Thymus (tissue), 11 donors: ENCODE measurements around the gene TLR6. TPM values are rescaled to one million over a fixed set of nuclear protein-coding genes. Genes with fewer than 3 reads are reported as not detected.

Experiments used
- DNase-seq, 9 donors: peaks; one replicate each; pipeline ENCODE4 v3.0.0-alpha.2; 2013; ENCODE audit warnings: low spot score in 9 of 9, low read depth in 6 of 9, missing footprints in 1 of 9
- H3K27ac ChIP-seq, 2 donors: one replicate each; pipeline ENCODE4 v1.5.1; 2013; ENCODE audit warnings: control low read depth in 1 of 2, low read depth in 1 of 2, low read length in 1 of 2, mild to moderate bottlenecking in 1 of 2, moderate library complexity in 1 of 2
- H3K27me3 ChIP-seq, 2 donors: one replicate each; pipeline ENCODE4 v1.5.1; 2013; ENCODE audit warnings: low read length in 1 of 2; ENCODE audit not compliant: control insufficient read depth in 2 of 2, insufficient read depth in 1 of 2
- H3K36me3 ChIP-seq, 2 donors: one replicate each; pipeline ENCODE4 v1.5.1; 2013; ENCODE audit warnings: low read length in 1 of 2, mild to moderate bottlenecking in 1 of 2, moderate library complexity in 1 of 2; ENCODE audit not compliant: control insufficient read depth in 2 of 2, insufficient read depth in 2 of 2
- H3K4me1 ChIP-seq, 2 donors: one replicate each; pipeline ENCODE4 v1.5.1; 2013; ENCODE audit warnings: low read length in 2 of 2; ENCODE audit not compliant: control insufficient read depth in 2 of 2, insufficient read depth in 2 of 2
- H3K4me3 ChIP-seq, 2 donors: one replicate each; pipeline ENCODE4 v1.5.1; 2013; ENCODE audit warnings: low read length in 2 of 2, control low read depth in 1 of 2, mild to moderate bottlenecking in 1 of 2
- H3K9me3 ChIP-seq, 2 donors: one replicate each; pipeline ENCODE4 v1.5.1; 2013; ENCODE audit warnings: low read length in 1 of 2, mild to moderate bottlenecking in 1 of 2; ENCODE audit not compliant: control insufficient read depth in 2 of 2, insufficient read depth in 1 of 2
- WGBS: extraction: QIAGEN DNeasy Blood & Tissue Kit; methylation state at CpG from one replicate; pipeline ENCODE4 v1.1.7; 2013; 5-methylcytosine and 5-hydroxymethylcytosine counted together
- polyA plus RNA-seq: library from polyadenylated mRNA; stranded (reverse); fragments of 200-250 nt; gene quantifications from one replicate; pipeline ENCODE4 v1.2.3, GENCODE V29; 2013
- total RNA-seq: library from RNA; stranded (reverse); fragments of 120-200 nt; gene quantifications from one replicate; pipeline ENCODE4 v1.2.4, GENCODE V29; 2013
- donor health status: healthy.

The TLR6 gene
- total and polyA plus RNA-seq, 2 donors, result 1.6 to 2.5 TPM

- no peaks in the 10 kb centered on the region for H3K4me1 ChIP-seq
- H3K27ac ChIP-seq, result peak overlapping the region in 1 of 2 donors; percentile 27
- H3K27me3 ChIP-seq, result no peaks in the 10 kb centered on the region
- 90% methylated on average over 1 of the region's 1 CpG for WGBS
- H3K9me3 ChIP-seq, result peaks cover 0 to 3% of the 10 kb centered on the region in 2 donors
- H3K36me3 ChIP-seq, result no peaks in the 10 kb centered on the region
- H3K4me3 ChIP-seq, result no peak overlapping the region
- no peak for DNase-seq
These were observed 68.3 kb downstream of the TLR6 start for GRCh38 chr4:38788317-38788716.

- peaks cover 0 to 3% of the 10 kb centered on the region in 2 donors for H3K9me3 ChIP-seq
- H3K27ac ChIP-seq, result no peak overlapping the region
- 98% methylated on average over 4 of the region's 4 CpGs for WGBS
- no peak overlapping the region for H3K4me3 ChIP-seq
- peaks cover 1% of the 10 kb centered on the region in 2 donors for H3K4me1 ChIP-seq
- no peaks in the 10 kb centered on the region for H3K36me3 ChIP-seq
- no peak for DNase-seq
- H3K27me3 ChIP-seq, result no peaks in the 10 kb centered on the region
These were observed 68.9 kb downstream of the TLR6 start for GRCh38 chr4:38787693-38788092.

GRCh38 chr4:38785901-38786402, 70.7 kb downstream of the TLR6 start:
- Histone ChIP-seq H3K4me3 (no peak overlapping the region), H3K4me1 (peaks cover 2 to 3% of the 10 kb centered on the region in 2 donors), H3K27me3 (no peaks in the 10 kb centered on the region), H3K27ac (no peak overlapping the region), H3K36me3 (no peaks in the 10 kb centered on the region), H3K9me3 (peaks cover 0 to 3% of the 10 kb centered on the region in 2 donors)
- WGBS, result 95% methylated on average over 8 of the region's 8 CpGs
- peak in 1 of 9 donors; percentile 26 for DNase-seq

- no peak overlapping the region for H3K27ac ChIP-seq
- no peaks in the 10 kb centered on the region for H3K27me3 ChIP-seq
- peaks cover 2 to 3% of the 10 kb centered on the region in 2 donors for H3K4me1 ChIP-seq
- no peak for DNase-seq
- WGBS, result 91% methylated on average over 6 of the region's 6 CpGs
- H3K9me3 ChIP-seq, result peaks cover 0 to 3% of the 10 kb centered on the region in 2 donors
- no peaks in the 10 kb centered on the region for H3K36me3 ChIP-seq
- H3K4me3 ChIP-seq, result no peak overlapping the region
These were observed 71.4 kb downstream of the TLR6 start for GRCh38 chr4:38785041-38785790.

- Histone ChIP-seq H3K27ac (no peak overlapping the region), H3K9me3 (no peaks in the 10 kb centered on the region), H3K4me3 (no peak overlapping the region), H3K36me3 (no peaks in the 10 kb centered on the region), H3K4me1 (peaks cover 2 to 3% of the 10 kb centered on the region in 2 donors), H3K27me3 (no peaks in the 10 kb centered on the region)
- no peak for DNase-seq
- 100% methylated on average over 4 of the region's 4 CpGs for WGBS
These were observed 72.5 kb downstream of the TLR6 start for GRCh38 chr4:38784141-38784540.

- Histone ChIP-seq H3K4me3 (no peak overlapping the region), H3K27ac (no peak overlapping the region), H3K9me3 (no peaks in the 10 kb centered on the region), H3K27me3 (no peaks in the 10 kb centered on the region), H3K36me3 (no peaks in the 10 kb centered on the region), H3K4me1 (peaks cover 2 to 3% of the 10 kb centered on the region in 2 donors)
- DNase-seq, result no peak
- 91% methylated on average over 8 of the region's 8 CpGs for WGBS
These were observed 73.5 kb downstream of the TLR6 start for GRCh38 chr4:38783109-38783460.

GRCh38 chr4:38782452-38783108, 74.0 kb downstream of the TLR6 start, which contains the start of gene TLR10:
Gene TLR10 (minus strand): TSS chr4:38782990. CDS start chr4:38775590, 7,400 bp downstream.
- DNase-seq, result peak in 7 of 9 donors; percentile 37 to 76 (median 53)
- H3K4me3 ChIP-seq, result no peak within 1 kb of the TSS
- no peaks in the 10 kb centered on the region for H3K36me3 ChIP-seq
- 41% methylated on average over 12 of the region's 12 CpGs for WGBS
- no peak within 1 kb of the TSS for H3K27ac ChIP-seq
- H3K4me1 ChIP-seq, result peaks cover 2 to 3% of the 10 kb centered on the region in 2 donors
- no peaks in the 10 kb centered on the region for H3K9me3 ChIP-seq
- H3K27me3 ChIP-seq, result no peaks in the 10 kb centered on the region

GRCh38 chr4:38781854-38782261, 74.8 kb downstream of the TLR6 start:
- Histone ChIP-seq H3K36me3 (no peaks in the 10 kb centered on the region), H3K27ac (no peak overlapping the region), H3K4me3 (no peak overlapping the region), H3K9me3 (no peaks in the 10 kb centered on the region), H3K27me3 (no peaks in the 10 kb centered on the region), H3K4me1 (peaks cover 2 to 3% of the 10 kb centered on the region in 2 donors)
- 94% methylated on average over 4 of the region's 4 CpGs for WGBS
- DNase-seq, result no peak

- no peak overlapping the region for H3K27ac ChIP-seq
- H3K9me3 ChIP-seq, result no peaks in the 10 kb centered on the region
- no peaks in the 10 kb centered on the region for H3K36me3 ChIP-seq
- no peak for DNase-seq
- no peaks in the 10 kb centered on the region for H3K27me3 ChIP-seq
- H3K4me3 ChIP-seq, result no peak overlapping the region
- H3K4me1 ChIP-seq, result peaks cover 2 to 3% of the 10 kb centered on the region in 2 donors
- WGBS, result 90% methylated on average over 4 of the region's 4 CpGs
These were observed 75.7 kb downstream of the TLR6 start for GRCh38 chr4:38780833-38781484.
